Ecto neural progenitor cell (in vitro differentiated cells): ENCODE results near the gene C9orf50.
"Not testable (repeated sequence)": the region's sequence is repeated elsewhere in the genome, so short reads cannot be mapped to it uniquely, and the experiment has no call there.

Source experiments
- DNase-seq: peaks from one replicate; pipeline ENCODE4 v3.0.0-alpha.2; 2018; ENCODE audit warnings: low spot score

C9orf50 gene

GRCh38 chr9:129610473-129611306 is 10.2 kb downstream of the C9orf50 start:
- peak; percentile 90 for DNase-seq

- DNase-seq = no peak
These were observed 10.8 kb downstream of the C9orf50 start for GRCh38 chr9:129610213-129610472.

- DNase-seq = peak; percentile 72
These were observed 11.3 kb downstream of the C9orf50 start for GRCh38 chr9:129609486-129610212.

- no peak for DNase-seq
These were observed 12.1 kb downstream of the C9orf50 start for GRCh38 chr9:129608561-129609481.

- no peak for DNase-seq
These were observed 13.9 kb downstream of the C9orf50 start for GRCh38 chr9:129607027-129607387.

GRCh38 chr9:129606161-129607026 is 14.5 kb downstream of the C9orf50 start:
- DNase-seq = no peak

- no peak for DNase-seq
These were observed 16.1 kb downstream of the C9orf50 start for GRCh38 chr9:129604766-129605163.

GRCh38 chr9:129604056-129604765 is 16.7 kb downstream of the C9orf50 start:
- no peak for DNase-seq

- no peak for DNase-seq
These were observed 18.1 kb downstream of the C9orf50 start for GRCh38 chr9:129602598-129603415.

- DNase-seq = no peak
These were observed 19.7 kb downstream of the C9orf50 start for GRCh38 chr9:129601082-129601674.

GRCh38 chr9:129598089-129598596 is 22.8 kb downstream of the C9orf50 start:
- no peak for DNase-seq

GRCh38 chr9:129597355-129598088 is 23.4 kb downstream of the C9orf50 start:
- no peak for DNase-seq

- peak; percentile 91 for DNase-seq
These were observed 24.2 kb downstream of the C9orf50 start for GRCh38 chr9:129596541-129597331.

GRCh38 chr9:129595903-129596540 is 24.9 kb downstream of the C9orf50 start:
- no peak for DNase-seq

- no peak for DNase-seq
These were observed 25.6 kb downstream of the C9orf50 start for GRCh38 chr9:129595311-129595741.

- DNase-seq = no peak
These were observed 26.3 kb downstream of the C9orf50 start for GRCh38 chr9:129594632-129595031.

- DNase-seq = not testable (repeated sequence)
These were observed 28.1 kb downstream of the C9orf50 start for GRCh38 chr9:129592790-129593189.
